ENCODE data around the gene ARHGEF40. TPM values are rescaled to one million over a fixed set of nuclear protein-coding genes. Genes with fewer than 3 reads are reported as not detected.
A peak's percentile ranks its signal among the peaks of the same experiment; 100 is the strongest.

Gene ARHGEF40
- total RNA-seq, 8 experiments from 2014 or later = 15.0 to 61.4 (median 24.8) TPM

DNA sequence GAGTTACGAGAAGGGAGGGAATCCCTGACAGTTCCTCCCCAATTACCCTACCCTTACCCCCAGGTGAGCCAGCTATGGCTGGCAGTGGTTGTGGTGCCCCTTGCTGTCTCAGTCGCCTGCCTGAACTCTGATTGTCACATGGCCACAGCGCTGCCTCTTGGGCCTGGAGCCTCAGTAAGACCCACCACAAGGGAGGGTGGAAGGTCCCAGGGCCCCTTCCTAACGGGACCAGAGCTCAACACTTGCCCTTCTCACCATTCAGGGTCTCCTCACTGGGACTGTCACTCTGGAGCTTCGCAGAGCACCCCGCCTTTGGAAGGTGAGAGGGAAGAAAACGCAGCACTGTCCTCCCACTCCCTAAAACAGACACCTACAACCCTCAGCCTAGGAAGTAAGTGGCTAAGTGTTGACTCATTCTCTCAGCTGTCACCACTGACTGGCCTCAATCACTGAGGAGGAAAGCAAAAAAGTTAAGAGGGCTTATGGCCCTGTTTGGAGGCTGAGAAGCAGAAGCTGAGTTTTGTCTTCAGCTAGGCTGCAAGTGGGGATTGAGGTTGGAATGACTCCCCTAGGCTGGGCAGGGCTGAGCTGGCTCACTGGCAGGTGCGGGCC, 31.8 kb downstream of the ARHGEF40 start:
- WGBS, 10 experiments = 68 to 100% (median 90%) methylated on average over 1 to 7 of the region's 8 CpGs; no CpG with 5 or more reads in 3 of the 10 experiments
- no peak for ATAC-seq (replicated peaks in 6 of 8)
- H3K4me3 ChIP-seq = no peak overlapping the region
- H3K4me1 ChIP-seq (replicated peaks in 1 of 2) = peaks cover 36% of the 10 kb centered on the region in 2 donors
- no peak overlapping the region for H3K27ac ChIP-seq
- in situ Hi-C loops (cut with MboI; ENCODE audit: low pct_unique_long_range_greater_than_20kb in 2 of 9, low sequenced_read_pairs in 9 of 9, unreplicated experiment in 9 of 9) = loop anchor here in 1 of 9 experiments (25.0 kb wide), 1 partner anchor 90 kb away; no protein-coding TSS in a partner anchor

DNA sequence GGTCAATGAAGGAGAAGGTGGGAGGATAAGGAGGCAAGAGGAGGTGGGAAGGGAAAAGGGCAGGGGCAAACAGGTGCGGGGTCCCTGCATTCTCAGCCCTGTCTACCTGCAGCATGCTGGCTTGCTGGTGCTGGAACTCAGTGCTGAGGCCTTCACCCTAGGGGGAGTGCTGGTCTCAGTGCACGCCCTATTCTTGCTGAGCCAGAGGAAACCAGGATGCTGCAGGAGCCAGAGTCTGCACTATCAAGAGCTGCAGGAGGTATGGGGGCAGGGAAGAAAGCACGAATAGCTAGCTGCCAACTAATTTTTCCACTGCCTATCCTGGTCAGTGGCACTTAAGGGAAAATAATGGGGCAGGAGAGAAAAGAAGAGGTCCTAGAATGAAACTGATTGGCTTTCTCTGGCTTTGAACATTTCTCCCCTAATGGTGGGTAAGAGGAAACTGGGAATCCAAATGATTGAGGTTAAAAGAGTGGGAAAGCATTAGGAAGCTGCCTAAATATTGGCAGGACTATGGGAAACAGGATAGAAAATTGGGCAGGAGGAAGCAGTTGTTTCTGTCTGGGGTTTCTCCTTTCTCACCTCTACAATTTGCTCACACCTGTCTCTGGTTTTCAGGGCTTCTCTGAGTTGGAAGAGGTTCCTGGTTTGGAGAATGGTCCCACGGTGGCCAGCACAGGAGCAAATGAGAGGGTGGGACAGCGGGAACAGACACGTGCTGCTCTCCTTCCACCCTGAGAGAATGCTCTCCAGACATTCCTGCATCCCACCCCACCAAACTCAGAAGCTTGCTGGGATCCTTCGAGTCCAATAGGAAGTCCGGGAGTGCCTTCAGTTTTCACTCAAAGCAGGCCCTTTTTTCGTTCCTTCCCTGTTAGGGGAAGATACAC, 32.7 kb downstream of the ARHGEF40 start:
- in situ Hi-C loops (cut with MboI; ENCODE audit: low pct_unique_long_range_greater_than_20kb in 2 of 9, low sequenced_read_pairs in 9 of 9, unreplicated experiment in 9 of 9) = loop anchor here in 1 of 9 experiments (25.0 kb wide), 1 partner anchor 90 kb away; no protein-coding TSS in a partner anchor
- Histone ChIP-seq H3K4me1 (replicated peaks in 1 of 2) (peaks cover 37% of the 10 kb centered on the region in 2 donors), H3K27ac (peak overlapping the region in 1 of 2 donors; percentile 100), H3K4me3 (peak overlapping the region; percentile 57 to 73 (median 61))
- no peak for ATAC-seq (replicated peaks in 6 of 8)
- 0 to 60% (median 6%) methylated on average over 2 to 8 of the region's 9 CpGs; no CpG with 5 or more reads in 2 of the 10 experiments for WGBS, 10 experiments

DNA sequence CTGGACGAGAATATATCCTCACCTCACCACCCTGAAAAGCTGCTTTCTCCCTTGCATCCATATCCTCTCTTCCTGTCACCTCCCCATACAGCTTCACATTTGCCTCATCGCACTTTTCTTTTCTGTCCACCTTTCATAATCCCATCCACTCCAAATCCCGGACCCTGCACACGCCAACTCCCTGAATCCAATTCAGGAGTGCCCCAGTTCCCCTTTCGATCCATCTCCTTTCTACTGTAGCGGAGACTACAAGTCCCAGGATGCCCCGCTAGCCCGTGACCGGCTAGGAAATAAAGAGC, 33.3 kb downstream of the ARHGEF40 start:
- ATAC-seq (replicated peaks in 6 of 8) = no peak
- in situ Hi-C loops (cut with MboI; ENCODE audit: low pct_unique_long_range_greater_than_20kb in 2 of 9, low sequenced_read_pairs in 9 of 9, unreplicated experiment in 9 of 9) = loop anchor here in 1 of 9 experiments (25.0 kb wide), 1 partner anchor 91 kb away; no protein-coding TSS in a partner anchor
- Histone ChIP-seq H3K4me3 (peak overlapping the region; percentile 57 to 73 (median 61)), H3K4me1 (replicated peaks in 1 of 2) (peaks cover 37% of the 10 kb centered on the region in 2 donors), H3K27ac (peak overlapping the region; percentile 99 to 100)
- 0% methylated on average over 1 to 7 of the region's 9 CpGs; no CpG with 5 or more reads in 2 of the 10 experiments for WGBS, 10 experiments

DNA sequence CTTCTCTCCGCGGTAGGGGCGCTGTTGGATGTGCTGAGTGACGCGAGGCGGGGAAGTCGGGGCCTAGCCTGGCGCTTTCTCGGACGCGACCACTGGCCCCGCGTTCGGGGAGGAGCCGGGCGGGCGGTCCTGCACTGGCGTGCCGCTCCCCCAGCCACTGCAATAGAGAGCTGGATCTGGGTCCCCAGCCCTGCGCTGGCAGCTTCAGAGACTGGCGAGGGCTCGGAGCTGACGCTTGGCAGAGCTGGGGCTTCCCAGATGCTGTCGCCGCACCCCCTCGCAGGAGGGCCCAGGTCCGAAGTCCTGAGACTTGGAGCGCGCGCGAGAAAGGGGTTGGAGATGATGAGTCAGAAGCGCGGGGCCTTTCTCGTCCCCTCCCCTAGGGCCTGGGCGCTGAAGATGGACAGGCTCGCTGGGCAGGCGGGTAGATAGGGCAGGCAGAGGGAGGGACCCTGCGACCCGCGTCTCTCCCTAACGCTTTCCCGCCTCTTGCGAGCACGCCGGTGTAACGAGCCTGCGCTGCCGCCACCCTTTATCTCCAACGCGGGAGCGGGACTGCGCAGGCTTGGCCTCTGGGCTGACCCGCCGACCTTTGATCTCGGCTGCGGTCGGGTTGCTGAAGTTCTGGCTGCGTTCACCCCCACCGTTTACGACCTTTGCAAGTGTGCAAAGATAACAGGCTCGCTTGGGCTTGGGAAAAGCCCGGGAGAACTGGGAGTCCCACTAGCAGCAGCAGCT, 33.8 kb downstream of the ARHGEF40 start:
- Histone ChIP-seq H3K4me3 (peak overlapping the region; percentile 57 to 73 (median 61)), H3K4me1 (replicated peaks in 1 of 2) (peaks cover 36 to 37% of the 10 kb centered on the region in 2 donors), H3K27ac (peak overlapping the region; percentile 99 to 100)
- in situ Hi-C loops (cut with MboI; ENCODE audit: low pct_unique_long_range_greater_than_20kb in 2 of 9, low sequenced_read_pairs in 9 of 9, unreplicated experiment in 9 of 9) = loop anchor here in 1 of 9 experiments (25.0 kb wide), 1 partner anchor 92 kb away; no protein-coding TSS in a partner anchor
- 0 to 1% (median 0%) methylated on average over 1 to 17 of the region's 62 CpGs; no CpG with 5 or more reads in 5 of the 10 experiments for WGBS, 10 experiments
- peak; percentile 80 to 93 (median 92) for ATAC-seq (replicated peaks in 6 of 8)

DNA sequence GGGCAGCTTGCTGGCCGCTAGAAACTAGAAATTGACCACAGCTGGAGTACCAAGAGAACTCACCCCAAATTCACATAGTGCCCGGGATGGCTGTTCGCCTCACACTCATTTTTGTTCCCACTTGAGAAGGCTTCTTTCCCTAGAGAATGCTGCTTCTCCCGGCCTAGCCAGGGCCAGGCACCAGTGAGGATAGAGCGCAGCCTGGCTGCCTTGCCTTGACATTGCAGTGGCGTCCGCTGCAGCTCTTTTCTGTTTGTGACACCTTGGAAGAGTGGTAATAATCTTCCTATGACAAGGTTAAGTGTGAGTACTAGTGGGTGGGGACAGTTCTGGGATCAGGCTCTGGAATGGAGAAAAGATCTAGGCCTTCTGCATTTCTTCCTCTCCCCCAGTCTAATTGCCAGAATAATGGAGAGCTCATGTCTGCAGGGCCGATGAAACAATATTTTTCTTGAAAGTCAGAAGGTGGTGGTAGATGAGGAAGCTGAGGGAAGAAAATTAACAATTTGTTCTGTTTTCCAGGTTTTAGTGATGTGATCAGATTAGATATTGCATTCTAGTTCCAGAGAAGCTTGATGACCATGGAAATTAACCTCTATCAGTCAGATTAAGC, 34.5 kb downstream of the ARHGEF40 start:
- H3K27ac ChIP-seq = peak overlapping the region; percentile 99 to 100
- peak overlapping the region; percentile 57 to 73 (median 61) for H3K4me3 ChIP-seq
- H3K4me1 ChIP-seq (replicated peaks in 1 of 2) = peaks cover 29 to 34% of the 10 kb centered on the region in 2 donors
- ATAC-seq (replicated peaks in 6 of 8) = peak; percentile 19 to 62 (median 52)
- 0 to 78% (median 10%) methylated on average over 1 to 8 of the region's 8 CpGs; no CpG with 5 or more reads in 3 of the 10 experiments for WGBS, 10 experiments
- in situ Hi-C loops (cut with MboI; ENCODE audit: low pct_unique_long_range_greater_than_20kb in 2 of 9, low sequenced_read_pairs in 9 of 9, unreplicated experiment in 9 of 9) = loop anchor here in 1 of 9 experiments (25.0 kb wide), 1 partner anchor 92 kb away; no protein-coding TSS in a partner anchor

DNA sequence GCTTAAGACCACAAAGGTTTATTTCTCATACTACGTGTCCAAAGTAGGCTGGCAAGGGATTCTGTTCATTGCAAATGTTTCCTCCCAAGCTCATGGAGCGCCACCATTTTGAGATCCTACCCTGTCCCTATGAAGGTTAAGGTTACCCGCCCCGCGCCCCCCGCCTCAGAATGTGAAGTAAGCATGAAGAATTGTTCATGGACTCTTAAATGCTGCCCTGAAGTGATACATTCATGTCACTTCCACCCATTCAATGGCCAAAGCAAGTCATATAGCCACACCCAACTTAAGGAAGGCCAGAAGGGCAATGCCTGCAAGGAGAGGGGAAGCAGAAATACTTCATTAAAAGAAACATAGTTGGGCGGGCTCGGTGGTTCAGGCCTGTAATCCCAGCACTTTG, 35.0 kb downstream of the ARHGEF40 start:
- no peak for ATAC-seq (replicated peaks in 6 of 8)
- 80 to 100% (median 81%) methylated on average over 1 to 5 of the region's 8 CpGs; no CpG with 5 or more reads in 2 of the 10 experiments for WGBS, 10 experiments
- no peak overlapping the region for H3K4me3 ChIP-seq
- in situ Hi-C loops (cut with MboI; ENCODE audit: low pct_unique_long_range_greater_than_20kb in 2 of 9, low sequenced_read_pairs in 9 of 9, unreplicated experiment in 9 of 9) = loop anchor here in 1 of 9 experiments (25.0 kb wide), 1 partner anchor 93 kb away; no protein-coding TSS in a partner anchor
- peaks cover 28 to 31% of the 10 kb centered on the region in 2 donors for H3K4me1 ChIP-seq (replicated peaks in 1 of 2)
- peak overlapping the region in 1 of 2 donors; percentile 100 for H3K27ac ChIP-seq

DNA sequence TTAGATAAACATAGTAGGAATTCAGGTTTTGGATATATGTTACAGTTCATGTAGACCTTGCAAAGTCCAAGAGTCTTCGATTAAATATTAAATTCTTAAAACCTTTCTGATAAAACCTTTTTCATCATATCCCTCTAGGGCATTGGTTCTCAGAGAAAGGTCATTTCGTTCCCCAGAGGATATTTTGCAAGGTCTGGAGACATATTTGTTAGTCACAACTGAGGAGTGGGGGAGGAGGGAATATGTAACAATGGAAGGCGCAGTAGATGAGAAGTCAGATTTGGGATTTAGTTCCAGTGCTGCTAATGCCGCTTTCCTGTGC, 36.0 kb downstream of the ARHGEF40 start:
- Histone ChIP-seq H3K27ac (no peak overlapping the region), H3K4me3 (no peak overlapping the region), H3K4me1 (replicated peaks in 1 of 2) (peaks cover 28 to 31% of the 10 kb centered on the region in 2 donors)
- WGBS, 10 experiments = 10 to 71% (median 53%) methylated on average over 1 to 4 of the region's 4 CpGs; no CpG with 5 or more reads in 3 of the 10 experiments
- no peak for ATAC-seq (replicated peaks in 6 of 8)
- in situ Hi-C loops (cut with MboI; ENCODE audit: low pct_unique_long_range_greater_than_20kb in 2 of 9, low sequenced_read_pairs in 9 of 9, unreplicated experiment in 9 of 9) = loop anchor here in 1 of 9 experiments (25.0 kb wide), 1 partner anchor 94 kb away; no protein-coding TSS in a partner anchor

DNA sequence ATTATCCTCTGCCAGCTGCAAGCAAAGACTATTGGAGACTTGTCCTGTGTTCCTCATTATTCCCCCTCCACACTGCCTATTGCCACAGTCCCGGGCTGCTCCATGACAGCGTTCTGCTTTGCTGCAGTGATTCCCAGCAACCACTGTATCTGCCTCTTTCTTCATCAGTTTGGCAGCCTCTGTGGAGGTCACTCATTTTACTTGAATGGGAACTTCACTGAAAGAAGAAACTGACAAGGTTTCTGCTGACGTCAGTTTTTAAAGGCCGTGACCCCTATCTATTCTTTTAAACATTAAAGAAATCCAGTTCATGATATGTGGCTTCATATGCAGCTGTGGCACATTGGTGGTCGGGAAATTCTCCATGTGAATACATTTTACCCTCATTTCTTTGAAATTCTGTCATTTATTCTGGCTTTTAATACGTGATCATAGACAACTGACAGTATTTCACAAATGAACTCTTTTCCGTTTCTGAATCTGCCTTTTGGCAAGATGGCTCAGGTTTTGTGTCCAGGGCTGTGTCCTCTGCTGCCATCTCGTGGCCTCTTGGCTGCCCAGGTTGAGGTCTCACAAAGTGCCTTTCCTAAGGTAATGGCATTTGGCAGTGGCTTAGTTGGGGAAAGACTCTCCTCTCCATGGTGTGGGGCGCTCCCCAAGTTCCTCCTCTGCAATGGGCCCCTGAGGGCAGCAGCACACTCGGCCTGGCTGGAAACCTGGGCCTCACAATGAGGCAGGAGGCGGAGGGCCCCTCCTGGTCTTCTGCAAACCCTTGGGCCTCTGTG, 36.6 kb downstream of the ARHGEF40 start:
- peak in 4 of 8 experiments; percentile 4 to 22 (median 13) for ATAC-seq (replicated peaks in 6 of 8)
- Histone ChIP-seq H3K4me1 (replicated peaks in 1 of 2) (peaks cover 28 to 31% of the 10 kb centered on the region in 2 donors), H3K4me3 (peak overlapping the region in 1 of 5 donors; percentile 2), H3K27ac (peak overlapping the region in 1 of 2 donors; percentile 10)
- in situ Hi-C loops (cut with MboI; ENCODE audit: low pct_unique_long_range_greater_than_20kb in 2 of 9, low sequenced_read_pairs in 9 of 9, unreplicated experiment in 9 of 9) = loop anchor here in 1 of 9 experiments (25.0 kb wide), 1 partner anchor 94 kb away; no protein-coding TSS in a partner anchor
- WGBS, 10 experiments = 0 to 31% (median 5%) methylated on average over 3 to 10 of the region's 11 CpGs; no CpG with 5 or more reads in 1 of the 10 experiments

DNA sequence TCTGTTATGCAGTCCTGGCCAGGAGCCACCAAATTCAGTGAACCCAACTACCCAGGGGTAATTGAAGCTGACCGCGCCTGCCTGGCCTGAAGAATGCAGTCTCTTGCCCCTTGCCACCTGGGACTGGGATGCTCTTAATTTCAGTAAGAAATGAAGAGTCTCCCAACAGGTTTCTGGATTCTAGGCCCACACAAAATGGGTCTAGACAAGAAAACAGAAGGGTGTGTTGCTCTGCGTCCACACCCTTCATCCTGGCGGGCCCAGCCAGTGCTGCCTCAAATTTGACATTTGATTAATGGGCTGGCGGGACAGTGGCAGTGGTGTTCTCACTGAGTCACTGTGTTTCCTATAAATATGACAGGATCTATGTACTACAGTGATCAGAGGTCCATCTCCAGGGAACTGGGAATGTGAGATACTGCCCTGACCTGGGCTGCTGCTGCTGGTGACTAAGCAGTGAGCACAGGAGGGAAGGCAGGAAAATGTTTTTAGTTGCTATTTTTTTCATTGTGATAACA, 37.2 kb downstream of the ARHGEF40 start:
- peak; percentile 0 to 23 (median 8) for ATAC-seq (replicated peaks in 6 of 8)
- 0 to 71% (median 39%) methylated on average over 1 to 5 of the region's 5 CpGs; no CpG with 5 or more reads in 4 of the 10 experiments for WGBS, 10 experiments
- in situ Hi-C loops (cut with MboI; ENCODE audit: low pct_unique_long_range_greater_than_20kb in 2 of 9, low sequenced_read_pairs in 9 of 9, unreplicated experiment in 9 of 9) = loop anchor here in 1 of 9 experiments (25.0 kb wide), 1 partner anchor 95 kb away; no protein-coding TSS in a partner anchor
- H3K4me3 ChIP-seq = no peak overlapping the region
- H3K4me1 ChIP-seq (replicated peaks in 1 of 2) = peaks cover 28 to 34% of the 10 kb centered on the region in 2 donors
- H3K27ac ChIP-seq = peak overlapping the region in 1 of 2 donors; percentile 10

DNA sequence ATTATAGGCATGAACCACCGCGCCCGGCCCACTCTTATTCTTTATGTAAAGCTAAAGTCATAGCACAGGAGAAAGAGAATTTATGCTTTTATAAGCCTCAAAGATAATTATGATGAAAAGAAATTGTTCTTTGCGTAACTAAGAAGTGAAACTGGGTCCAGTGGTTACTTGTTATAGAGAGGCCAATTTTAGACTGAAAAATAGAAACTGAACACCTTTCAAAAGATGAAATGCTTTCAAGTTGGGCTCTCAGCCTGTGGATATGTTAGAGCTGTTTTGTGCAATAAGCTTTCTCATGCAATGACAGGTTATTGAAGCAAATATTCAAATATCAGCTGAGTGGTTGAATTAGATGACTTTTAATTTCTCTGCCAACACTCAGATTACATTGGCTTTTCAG, 38.7 kb downstream of the ARHGEF40 start:
- WGBS, 10 experiments = 82 to 100% (median 100%) methylated on average over 1 to 4 of the region's 4 CpGs; no CpG with 5 or more reads in 3 of the 10 experiments
- peaks cover 21 to 28% of the 10 kb centered on the region in 2 donors for H3K4me1 ChIP-seq (replicated peaks in 1 of 2)
- no peak overlapping the region for H3K27ac ChIP-seq
- in situ Hi-C loops (cut with MboI; ENCODE audit: low pct_unique_long_range_greater_than_20kb in 2 of 9, low sequenced_read_pairs in 9 of 9, unreplicated experiment in 9 of 9) = loop anchor here in 1 of 9 experiments (25.0 kb wide), 1 partner anchor 96 kb away; no protein-coding TSS in a partner anchor
- ATAC-seq (replicated peaks in 6 of 8) = no peak
- H3K4me3 ChIP-seq = no peak overlapping the region

Measured in motor neuron (in vitro differentiated cells).